Neural cell (in vitro differentiated cells): ENCODE data around the gene UNC5B. TPM values are rescaled to one million over a fixed set of nuclear protein-coding genes. Genes with fewer than 3 reads are reported as not detected.

Source experiments
- H2AFZ ChIP-seq: fragments of 200-600, 300-800 bp; sonication (generic), shearing (Covaris generic); 2 replicates; pipeline ENCODE4 v1.6.0; 2014; ENCODE audit warnings: low read depth, mild to moderate bottlenecking, antibody characterized with exemption, low read length, moderate library complexity
- H3F3A ChIP-seq: fragments of 200-600 bp; shearing (Covaris generic); 2 replicates; pipeline ENCODE4 v1.6.1; 2016; ENCODE audit warnings: mild to moderate bottlenecking, moderate library complexity, mixed read lengths, antibody characterized with exemption, low read length; ENCODE audit not compliant: insufficient read depth, poor library complexity, severe bottlenecking
- H3K27ac ChIP-seq: fragments of 200-600, 300-800 bp; sonication (generic), shearing (Covaris generic); 2 replicates; pipeline ENCODE4 v1.5.1; 2014; ENCODE audit warnings: mild to moderate bottlenecking, low read length, moderate library complexity
- H3K27me3 ChIP-seq: fragments of 300-800, 200-600 bp; sonication (generic), shearing (Covaris generic); 2 replicates; pipeline ENCODE4 v1.6.0; 2014; ENCODE audit warnings: mild to moderate bottlenecking, low read depth, low read length, moderate library complexity; ENCODE audit not compliant: insufficient read depth
- H3K36me3 ChIP-seq: fragments of 300-800, 200-600 bp; sonication (generic), shearing (Covaris generic); 2 replicates; pipeline ENCODE4 v1.5.1; 2014; ENCODE audit warnings: mild to moderate bottlenecking, antibody characterized with exemption, low read length, moderate library complexity; ENCODE audit not compliant: insufficient read depth
- H3K4me2 ChIP-seq: fragments of 300-800, 200-600 bp; sonication (generic), shearing (Covaris generic); 2 replicates; pipeline ENCODE4 v1.6.0; 2014; ENCODE audit warnings: mild to moderate bottlenecking, low read length
- H3K4me3 ChIP-seq: fragments of 300-800, 200-600 bp; sonication (generic), shearing (Covaris generic); 2 replicates; pipeline ENCODE4 v1.5.1; 2014; ENCODE audit warnings: mild to moderate bottlenecking, low read length, moderate library complexity
- H3K79me2 ChIP-seq: fragments of 200-600 bp; shearing (Covaris generic); replicated peaks from 2 replicates; pipeline ENCODE4 v1.6.0; 2014; ENCODE audit warnings: mild to moderate bottlenecking, low read length, moderate library complexity; ENCODE audit not compliant: insufficient read depth
- H3K9ac ChIP-seq: fragments of 300-800, 200-600 bp; sonication (generic), shearing (Covaris generic); 2 replicates; pipeline ENCODE4 v1.6.1; 2016; ENCODE audit warnings: mild to moderate bottlenecking, low read length, mixed read lengths
- H3K9me2 ChIP-seq: fragments of 200-600 bp; shearing (Covaris generic); 2 replicates; pipeline ENCODE4 v1.6.1; 2016; ENCODE audit warnings: mild to moderate bottlenecking, low read length, mixed read lengths; ENCODE audit not compliant: insufficient read depth
- H3K9me3 ChIP-seq: fragments of 200-600, 300-800 bp; sonication (generic), shearing (Covaris generic); 2 replicates; pipeline ENCODE4 v1.6.1; 2016; ENCODE audit warnings: mild to moderate bottlenecking, mixed run types, low read length, moderate library complexity, mixed read lengths
- H4K20me1 ChIP-seq: fragments of 200-600 bp; shearing (Covaris generic); 2 replicates; pipeline ENCODE4 v1.6.1; 2016; ENCODE audit warnings: mild to moderate bottlenecking, mixed run types; ENCODE audit not compliant: insufficient read depth
- EP300 ChIP-seq: fragments of 450-650 bp; conservative IDR thresholded peaks from 2 replicates; pipeline ENCODE4 v1.6.1; 2014; ENCODE audit warnings: antibody characterized with exemption, mild to moderate bottlenecking, moderate library complexity; ENCODE audit not compliant: poor library complexity, severe bottlenecking
- EZH2 ChIP-seq: fragments of 200-600, 300-800 bp; shearing (Covaris generic), sonication (generic); IDR thresholded peaks from 2 replicates; pipeline ENCODE4 v1.6.1; 2014; ENCODE audit warnings: antibody characterized with exemption, low read length, borderline replicate concordance, mild to moderate bottlenecking; ENCODE audit not compliant: insufficient read depth, poor library complexity, severe bottlenecking
- MXI1 ChIP-seq: fragments of 450-650 bp; conservative IDR thresholded peaks from 2 replicates; pipeline ENCODE4 v1.6.1; 2014; ENCODE audit warnings: antibody characterized with exemption, mild to moderate bottlenecking; ENCODE audit not compliant: poor library complexity, severe bottlenecking
- POLR2AphosphoS5 ChIP-seq: IDR thresholded peaks from 2 replicates; pipeline ENCODE4 v1.6.1; 2012
- RAD21 ChIP-seq: fragments of 450-650 bp; conservative IDR thresholded peaks from 2 replicates; pipeline ENCODE4 v1.6.1; 2014; ENCODE audit warnings: antibody characterized with exemption, mild to moderate bottlenecking, moderate library complexity
- REST ChIP-seq: IDR thresholded peaks from 2 replicates; pipeline ENCODE4 v1.6.1; 2012; ENCODE audit warnings: borderline replicate concordance
- SMC3 ChIP-seq: fragments of 450-650 bp; conservative IDR thresholded peaks from 2 replicates; pipeline ENCODE4 v1.6.1; 2014; ENCODE audit warnings: antibody characterized with exemption, mild to moderate bottlenecking, moderate library complexity; ENCODE audit not compliant: poor library complexity
- TAF1 ChIP-seq: IDR thresholded peaks from 2 replicates; pipeline ENCODE4 v1.6.1; 2012; ENCODE audit warnings: low read depth
- polyA plus RNA-seq: library from polyadenylated mRNA; depleted of rRNA; stranded (reverse); fragments of >200 nt; gene quantifications from 2 replicates; pipeline ENCODE4 v1.2.3, GENCODE V29; 2014
- TF ChIP-seq, protein P1 (sequence below): fragments of 450-650 bp; IDR thresholded peaks from 2 replicates; pipeline ENCODE4 v1.5.1; 2014; ENCODE audit warnings: antibody characterized with exemption, mild to moderate bottlenecking, moderate library complexity; ENCODE audit not compliant: poor library complexity, severe bottlenecking

The UNC5B gene
- polyA plus RNA-seq, 1 donor from 2014 or later = 2.0 TPM

DNA sequence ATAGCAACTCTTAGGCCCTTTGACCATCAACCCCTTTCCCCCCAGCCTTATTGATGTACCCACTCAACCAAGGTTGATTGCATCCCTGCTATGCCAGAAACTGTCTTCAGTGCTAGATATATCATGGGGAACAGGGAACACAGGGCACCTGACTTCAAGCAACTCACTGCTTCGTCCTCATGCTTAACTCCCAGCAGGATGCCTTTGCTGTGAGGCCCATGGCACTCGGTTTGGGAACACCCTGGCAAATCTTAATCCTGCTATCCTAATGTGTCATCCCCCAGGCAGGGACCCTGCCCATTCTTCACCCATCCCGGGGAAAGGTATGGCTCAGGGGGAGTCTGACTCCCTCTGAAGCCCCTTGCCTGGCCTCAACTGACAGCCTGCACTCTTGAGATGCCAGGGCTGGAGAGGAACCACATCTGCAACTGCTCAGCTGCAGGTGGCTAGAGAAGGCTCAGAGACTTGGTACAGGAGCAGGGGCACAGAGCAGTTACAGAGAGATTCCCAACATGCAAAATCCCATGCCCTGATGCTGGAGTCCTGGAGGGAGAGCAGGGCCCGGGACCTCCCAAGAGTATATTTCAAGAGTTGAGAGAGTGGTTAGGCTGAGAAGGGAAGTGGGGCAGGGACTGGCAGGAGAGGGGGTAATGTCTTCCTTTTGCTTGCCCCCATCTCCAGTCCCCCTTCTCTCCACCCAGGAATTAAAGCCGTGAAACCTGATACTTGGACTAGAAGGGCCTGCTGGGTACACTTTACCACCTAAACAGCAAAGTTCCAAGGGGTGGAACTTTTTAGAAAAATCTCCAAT is 2.4 kb upstream of the UNC5B start:
- peaks cover 29% of the 10 kb centered on the region for H3K27me3 ChIP-seq
- H3K36me3 ChIP-seq = no peaks in the 10 kb centered on the region

GRCh38 chr10:71210542-71210871 is 1.9 kb upstream of the UNC5B start:
- Histone ChIP-seq H3K4me2 (no peak overlapping the region), H4K20me1 (no peaks in the 10 kb centered on the region), H3F3A (peaks cover 7% of the 10 kb centered on the region), H3K4me3 (no peak overlapping the region), H3K9me3 (no peaks in the 10 kb centered on the region), H3K9ac (no peak overlapping the region), H3K27ac (no peak overlapping the region), H3K36me3 (no peaks in the 10 kb centered on the region), H3K9me2 (no peaks in the 10 kb centered on the region), H2AFZ (no peak overlapping the region), H3K27me3 (peaks cover 35% of the 10 kb centered on the region), H3K79me2 (no peaks in the 10 kb centered on the region)
- TF ChIP-seq TAF1 = no peak
- no peak for TF ChIP-seq EZH2
- TF ChIP-seq, protein P1, sequence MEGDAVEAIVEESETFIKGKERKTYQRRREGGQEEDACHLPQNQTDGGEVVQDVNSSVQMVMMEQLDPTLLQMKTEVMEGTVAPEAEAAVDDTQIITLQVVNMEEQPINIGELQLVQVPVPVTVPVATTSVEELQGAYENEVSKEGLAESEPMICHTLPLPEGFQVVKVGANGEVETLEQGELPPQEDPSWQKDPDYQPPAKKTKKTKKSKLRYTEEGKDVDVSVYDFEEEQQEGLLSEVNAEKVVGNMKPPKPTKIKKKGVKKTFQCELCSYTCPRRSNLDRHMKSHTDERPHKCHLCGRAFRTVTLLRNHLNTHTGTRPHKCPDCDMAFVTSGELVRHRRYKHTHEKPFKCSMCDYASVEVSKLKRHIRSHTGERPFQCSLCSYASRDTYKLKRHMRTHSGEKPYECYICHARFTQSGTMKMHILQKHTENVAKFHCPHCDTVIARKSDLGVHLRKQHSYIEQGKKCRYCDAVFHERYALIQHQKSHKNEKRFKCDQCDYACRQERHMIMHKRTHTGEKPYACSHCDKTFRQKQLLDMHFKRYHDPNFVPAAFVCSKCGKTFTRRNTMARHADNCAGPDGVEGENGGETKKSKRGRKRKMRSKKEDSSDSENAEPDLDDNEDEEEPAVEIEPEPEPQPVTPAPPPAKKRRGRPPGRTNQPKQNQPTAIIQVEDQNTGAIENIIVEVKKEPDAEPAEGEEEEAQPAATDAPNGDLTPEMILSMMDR = no peak
- TF ChIP-seq POLR2AphosphoS5 = no peak
- TF ChIP-seq MXI1 = no peak
- no peak for TF ChIP-seq SMC3
- no peak for TF ChIP-seq RAD21
- no peak for TF ChIP-seq EP300

More for the DNA sequence above, 2.4 kb upstream of the UNC5B start:
- Histone ChIP-seq H4K20me1 (no peaks in the 10 kb centered on the region), H3K4me3 (no peak overlapping the region), H2AFZ (no peak overlapping the region), H3K9ac (no peak overlapping the region), H3K27ac (no peak overlapping the region), H3K4me2 (no peak overlapping the region), H3K9me3 (no peaks in the 10 kb centered on the region), H3F3A (peaks cover 7% of the 10 kb centered on the region), H3K9me2 (no peaks in the 10 kb centered on the region), H3K79me2 (no peaks in the 10 kb centered on the region)
- TF ChIP-seq SMC3 (no peak), EP300 (no peak), RAD21 (no peak), TAF1 (no peak), POLR2AphosphoS5 (no peak), REST (no peak), EZH2 (no peak), MXI1 (no peak)
- TF ChIP-seq, protein P1 = no peak
